ENCODE data around the gene TGM3.

GRCh38 chr20:2285193-2285592 is 10.6 kb upstream of the TGM3 start:
- no peak for TF ChIP-seq POLR2A (IDR thresholded peaks at IDR 0.05; ENCODE audit: low read depth, low read length)
- TF ChIP-seq POLR2AphosphoS5 (IDR thresholded peaks at IDR 0.05; ENCODE audit: low read depth, low read length), result no peak
- no peak for TF ChIP-seq TAF1 (IDR thresholded peaks at IDR 0.05; ENCODE audit: low read depth, low read length)
- no peak for TF ChIP-seq PAX5 (IDR thresholded peaks at IDR 0.05; ENCODE audit: insufficient read depth, low read length, severe bottlenecking)
- no peak for TF ChIP-seq SPI1 (IDR thresholded peaks at IDR 0.05; ENCODE audit: low read depth, low read length)

Measured in GM12891 (cell line).